HG03575 (cell line): ENCODE data around the gene AOAH.

Experiments used
- ATAC-seq: cut with Tn5 transposase; IDR thresholded peaks from one replicate; pipeline ENCODE4 v1.9.1; 2021; ENCODE audit not compliant: unreplicated experiment, insufficient number of reproducible peaks, low FRiP score; ENCODE audit errors: extremely low read depth

Gene AOAH

GRCh38 chr7:36591636-36592035, 132.7 kb downstream of the AOAH start:
- ATAC-seq: no peak

GRCh38 chr7:36589391-36589790, 134.9 kb downstream of the AOAH start:
- no peak for ATAC-seq

GRCh38 chr7:36583318-36583717, 141.0 kb downstream of the AOAH start:
- ATAC-seq: no peak

GRCh38 chr7:36575832-36576231, 148.5 kb downstream of the AOAH start:
- ATAC-seq: no peak

- ATAC-seq: no peak
These were observed 151.2 kb downstream of the AOAH start for GRCh38 chr7:36573066-36573465.

- ATAC-seq: no peak
These were observed 153.1 kb downstream of the AOAH start for GRCh38 chr7:36571190-36571560.

GRCh38 chr7:36570528-36571189, 153.6 kb downstream of the AOAH start:
- no peak for ATAC-seq

- no peak for ATAC-seq
These were observed 155.8 kb downstream of the AOAH start for GRCh38 chr7:36568452-36568849.

- ATAC-seq: no peak
These were observed 156.4 kb downstream of the AOAH start for GRCh38 chr7:36567699-36568451.

GRCh38 chr7:36565792-36566356, 158.4 kb downstream of the AOAH start:
- no peak for ATAC-seq

GRCh38 chr7:36564489-36564888, 159.8 kb downstream of the AOAH start:
- no peak for ATAC-seq

GRCh38 chr7:36563706-36564327, 160.5 kb downstream of the AOAH start:
- ATAC-seq: no peak

- no peak for ATAC-seq
These were observed 162.2 kb downstream of the AOAH start for GRCh38 chr7:36562121-36562520.

- ATAC-seq: no peak
These were observed 175.3 kb downstream of the AOAH start for GRCh38 chr7:36549029-36549428.

- no peak for ATAC-seq
These were observed 176.9 kb downstream of the AOAH start for GRCh38 chr7:36547416-36547815.

GRCh38 chr7:36546331-36546730, 178.0 kb downstream of the AOAH start:
- no peak for ATAC-seq

GRCh38 chr7:36545291-36545690, 179.0 kb downstream of the AOAH start:
- no peak for ATAC-seq

- no peak for ATAC-seq
These were observed 186.2 kb downstream of the AOAH start for GRCh38 chr7:36538126-36538525.

GRCh38 chr7:36535866-36536664, 188.2 kb downstream of the AOAH start:
- no peak for ATAC-seq
